Measurements from ENCODE around the gene PCTP.

The PCTP gene

GRCh38 chr17:55816532-55817396 is 65.9 kb downstream of the PCTP start:
- no peak for DNase-seq (ENCODE audit: low spot score)
- Histone ChIP-seq H3K4me3 (no peak overlapping the region), H3K27ac (no peak overlapping the region)
- no peak for TF ChIP-seq CTCF (IDR thresholded peaks at IDR 0.05)

- Histone ChIP-seq H3K4me3 (no peak overlapping the region), H3K27ac (no peak overlapping the region)
- DNase-seq (ENCODE audit: low spot score), result no peak
- TF ChIP-seq CTCF (IDR thresholded peaks at IDR 0.05), result no peak
Observed at GRCh38 chr17:55817397-55817709, 66.5 kb downstream of the PCTP start.

GRCh38 chr17:55818026-55818425 is 67.2 kb downstream of the PCTP start:
- Histone ChIP-seq H3K27ac (no peak overlapping the region), H3K4me3 (no peak overlapping the region)
- TF ChIP-seq CTCF (IDR thresholded peaks at IDR 0.05), result no peak
- DNase-seq (ENCODE audit: low spot score), result no peak

GRCh38 chr17:55818451-55819375 is 67.9 kb downstream of the PCTP start:
- TF ChIP-seq CTCF (IDR thresholded peaks at IDR 0.05), result no peak
- Histone ChIP-seq H3K27ac (no peak overlapping the region), H3K4me3 (no peak overlapping the region)
- no peak for DNase-seq (ENCODE audit: low spot score)

- DNase-seq (ENCODE audit: low spot score), result no peak
- H3K4me3 ChIP-seq, result no peak overlapping the region
- TF ChIP-seq CTCF (IDR thresholded peaks at IDR 0.05), result no peak
- no peak overlapping the region for H3K27ac ChIP-seq
Observed at GRCh38 chr17:55820675-55821074, 69.8 kb downstream of the PCTP start.

GRCh38 chr17:55822028-55822427 is 71.2 kb downstream of the PCTP start:
- no peak for TF ChIP-seq CTCF (IDR thresholded peaks at IDR 0.05)
- DNase-seq (ENCODE audit: low spot score), result no peak
- no peak overlapping the region for H3K4me3 ChIP-seq
- no peak overlapping the region for H3K27ac ChIP-seq
